Esophagus squamous epithelium (tissue), 4 donors: Measurements from ENCODE around the gene CHD3.

ENCODE experiments used
- CTCF ChIP-seq, 6 experiments: fragments of 450-650 bp in 4 of 6; fragments of 200-600 bp in 2 of 6; sonication (generic) in 2 of 6; IDR thresholded peaks; one replicate each; pipeline ENCODE4 v1.5.1; 2016 to 2019; ENCODE audit warnings: antibody characterized with exemption in 6 of 6, mild to moderate bottlenecking in 4 of 6, moderate library complexity in 4 of 6
- POLR2A ChIP-seq, 4 donors: fragments of 450-650 bp; IDR thresholded peaks; one replicate each; pipeline ENCODE4 v1.6.1; 2017; ENCODE audit warnings: antibody characterized with exemption in 4 of 4, mild to moderate bottlenecking in 4 of 4, moderate library complexity in 3 of 4

DNA sequence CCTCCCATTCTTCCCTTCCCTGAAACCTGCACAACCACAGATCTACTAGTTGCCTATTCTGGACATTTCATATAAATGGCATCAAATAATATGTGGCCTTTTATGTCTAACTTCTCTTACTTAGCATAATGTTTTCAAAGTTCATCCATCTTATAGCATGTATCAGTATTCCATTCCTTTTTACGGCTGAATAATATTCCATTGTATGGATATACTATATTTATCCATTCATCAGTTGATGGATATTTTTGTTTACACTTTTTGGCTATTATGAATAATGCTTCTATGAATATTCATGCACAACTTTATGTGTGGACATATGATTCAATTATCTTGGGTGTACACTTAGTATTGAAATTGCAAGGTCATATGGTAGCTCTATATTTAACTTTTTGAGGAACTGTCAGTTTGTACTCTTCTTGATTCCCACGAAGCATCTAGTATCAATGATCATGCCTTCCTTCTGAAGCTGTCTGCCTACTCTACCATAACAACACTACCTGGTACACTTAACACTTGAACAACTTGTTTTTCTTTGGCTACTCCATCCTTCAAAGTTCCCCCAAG, 12.7 kb upstream of the CHD3 start:
- TF ChIP-seq CTCF (IDR thresholded peaks at IDR 0.05) (no peak), POLR2A (IDR thresholded peaks at IDR 0.05) (no peak)
